Muscle layer of duodenum (tissue), 2 donors: ENCODE results near the gene ZSCAN25.
"Not testable (repeated sequence)": the region's sequence is repeated elsewhere in the genome, so short reads cannot be mapped to it uniquely, and the experiment has no call there.

Experiments used
- H3K27ac ChIP-seq: one replicate; pipeline ENCODE4 v1.7.0; 2013; ENCODE audit warnings: mild to moderate bottlenecking, low read length
- H3K27me3 ChIP-seq: one replicate; pipeline ENCODE4 v1.7.0; 2013; ENCODE audit warnings: low read depth, mild to moderate bottlenecking, control low read depth, low read length
- H3K36me3 ChIP-seq, 2 donors: one replicate each; pipeline ENCODE4 v1.7.0; 2013; ENCODE audit warnings: low read length in 2 of 2, control low read depth in 1 of 2, mild to moderate bottlenecking in 1 of 2; ENCODE audit not compliant: insufficient read depth in 2 of 2, control insufficient read depth in 1 of 2
- H3K4me1 ChIP-seq, 2 donors: one replicate each; pipeline ENCODE4 v1.7.0; 2013; ENCODE audit warnings: low read length in 2 of 2, mild to moderate bottlenecking in 2 of 2, control low read depth in 1 of 2, moderate library complexity in 1 of 2; ENCODE audit not compliant: insufficient read depth in 2 of 2, control insufficient read depth in 1 of 2
- H3K4me3 ChIP-seq, 2 donors: one replicate each; pipeline ENCODE4 v1.7.0; 2013; ENCODE audit warnings: low read length in 2 of 2, low read depth in 1 of 2, mild to moderate bottlenecking in 1 of 2
- H3K9me3 ChIP-seq, 2 donors: one replicate each; pipeline ENCODE4 v1.7.0; 2013; ENCODE audit warnings: low read length in 2 of 2, control low read depth in 1 of 2, mild to moderate bottlenecking in 1 of 2; ENCODE audit not compliant: control insufficient read depth in 1 of 2
- donor health status: healthy.

The ZSCAN25 gene

DNA sequence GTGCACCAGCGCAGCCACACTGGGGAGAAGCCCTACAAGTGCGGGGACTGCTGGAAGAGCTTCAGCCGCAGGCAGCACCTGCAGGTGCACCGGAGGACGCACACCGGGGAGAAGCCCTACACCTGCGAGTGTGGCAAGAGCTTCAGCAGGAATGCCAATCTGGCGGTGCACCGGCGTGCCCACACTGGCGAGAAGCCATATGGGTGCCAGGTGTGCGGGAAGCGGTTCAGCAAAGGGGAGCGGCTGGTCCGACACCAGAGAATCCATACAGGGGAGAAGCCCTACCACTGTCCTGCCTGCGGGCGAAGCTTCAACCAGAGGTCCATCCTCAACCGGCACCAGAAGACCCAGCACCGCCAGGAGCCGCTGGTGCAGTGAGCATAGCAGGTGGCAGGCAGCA lies 12.9 kb downstream of the ZSCAN25 start:
- Histone ChIP-seq H3K9me3 (no peaks in the 10 kb centered on the region), H3K36me3 (peaks cover 58 to 81% of the 10 kb centered on the region in 2 donors), H3K27me3 (no peaks in the 10 kb centered on the region), H3K27ac (no peak overlapping the region), H3K4me3 (no peak overlapping the region), H3K4me1 (no peaks in the 10 kb centered on the region)

DNA sequence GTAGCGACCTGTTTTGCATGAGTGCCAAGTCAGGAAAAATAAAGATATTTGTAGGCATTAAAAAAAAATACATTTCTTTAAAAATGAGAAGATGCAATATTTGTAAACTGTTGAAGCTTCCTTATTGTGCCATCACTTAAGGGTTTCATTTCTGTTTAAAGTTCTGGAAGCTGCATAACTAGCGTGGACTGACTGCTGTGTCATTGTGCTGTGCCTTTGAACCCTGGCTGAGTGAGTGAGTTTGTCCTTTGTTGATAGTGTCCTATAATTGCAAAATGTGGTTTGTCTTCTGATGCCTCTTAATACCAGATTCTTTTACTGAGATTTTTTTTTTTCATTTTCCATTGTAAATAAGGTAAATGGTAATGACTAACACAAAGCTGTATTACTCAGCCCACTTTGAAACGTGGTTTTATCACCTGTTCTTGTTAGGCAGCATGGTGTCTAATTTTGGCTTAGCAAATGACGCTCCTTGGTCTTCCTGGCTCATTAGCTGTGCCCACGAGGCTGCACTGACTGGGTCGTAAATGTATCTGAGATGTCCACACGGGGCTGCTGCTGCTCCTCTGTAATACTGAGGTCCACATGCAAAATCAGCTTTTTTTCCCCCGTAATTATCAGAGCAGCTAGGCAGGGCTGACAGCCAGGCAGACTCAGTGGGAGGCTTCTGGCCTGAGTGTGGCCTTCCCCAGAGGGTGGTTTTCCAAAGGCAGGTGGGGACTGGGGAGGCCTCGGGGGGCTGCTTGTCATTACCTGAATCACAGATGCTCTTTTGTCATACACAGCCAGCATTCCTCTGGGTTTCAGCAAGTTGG lies 14.8 kb downstream of the ZSCAN25 start:
- Histone ChIP-seq H3K4me3 (no peak overlapping the region), H3K9me3 (no peaks in the 10 kb centered on the region), H3K36me3 (peaks cover 41 to 62% of the 10 kb centered on the region in 2 donors), H3K27ac (no peak overlapping the region), H3K27me3 (no peaks in the 10 kb centered on the region), H3K4me1 (no peaks in the 10 kb centered on the region)

DNA sequence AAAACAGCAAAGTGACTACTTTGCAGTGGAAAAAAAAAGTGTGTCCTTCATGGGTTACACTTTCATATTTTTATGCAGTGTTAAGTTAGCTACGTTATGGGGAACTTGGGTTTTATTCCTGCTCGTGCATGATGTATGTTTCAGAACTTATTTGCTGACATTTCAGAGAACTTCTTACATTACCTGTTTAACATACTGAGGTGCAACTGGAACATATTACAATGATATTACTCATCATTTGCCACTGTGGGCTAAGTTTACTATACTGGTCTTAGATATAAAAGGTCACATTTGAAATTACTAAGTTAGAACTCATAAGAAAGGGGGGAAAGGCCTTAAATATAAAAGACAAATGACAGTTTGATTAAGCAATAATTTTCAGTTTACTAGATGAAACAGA lies 20.7 kb downstream of the ZSCAN25 start:
- H3K27me3 ChIP-seq, H3K4me3 ChIP-seq, H3K27ac ChIP-seq, H3K9me3 ChIP-seq, H3K4me1 ChIP-seq: not testable (repeated sequence)
- H3K36me3 ChIP-seq = peaks cover 5 to 31% of the 10 kb centered on the region in 2 donors

DNA sequence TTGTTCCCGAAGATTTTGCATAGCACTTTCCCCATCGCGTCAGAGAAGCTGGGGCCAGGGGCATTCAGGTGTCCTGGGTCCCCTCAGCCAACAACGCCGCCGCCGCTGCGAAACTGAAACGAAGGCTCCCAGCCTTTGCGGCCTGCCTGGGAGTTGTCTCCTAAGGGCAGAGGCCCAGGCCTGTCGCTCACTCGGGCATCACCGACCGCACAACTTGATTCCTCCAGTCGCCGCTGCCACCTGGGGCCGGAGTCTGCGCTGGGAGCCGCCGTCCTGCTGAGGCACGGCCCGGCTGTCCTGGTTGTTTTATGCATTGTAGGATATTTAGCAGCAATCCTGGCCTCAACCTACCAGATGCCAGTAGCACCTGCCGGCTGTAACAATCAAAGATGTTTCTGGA lies 22.0 kb downstream of the ZSCAN25 start:
- H3K27me3 ChIP-seq = no peaks in the 10 kb centered on the region
- no peak overlapping the region for H3K4me3 ChIP-seq
- H3K27ac ChIP-seq = no peak overlapping the region
- H3K9me3 ChIP-seq = no peaks in the 10 kb centered on the region
- H3K4me1 ChIP-seq = no peaks in the 10 kb centered on the region
- peaks cover 2 to 26% of the 10 kb centered on the region in 2 donors for H3K36me3 ChIP-seq

DNA sequence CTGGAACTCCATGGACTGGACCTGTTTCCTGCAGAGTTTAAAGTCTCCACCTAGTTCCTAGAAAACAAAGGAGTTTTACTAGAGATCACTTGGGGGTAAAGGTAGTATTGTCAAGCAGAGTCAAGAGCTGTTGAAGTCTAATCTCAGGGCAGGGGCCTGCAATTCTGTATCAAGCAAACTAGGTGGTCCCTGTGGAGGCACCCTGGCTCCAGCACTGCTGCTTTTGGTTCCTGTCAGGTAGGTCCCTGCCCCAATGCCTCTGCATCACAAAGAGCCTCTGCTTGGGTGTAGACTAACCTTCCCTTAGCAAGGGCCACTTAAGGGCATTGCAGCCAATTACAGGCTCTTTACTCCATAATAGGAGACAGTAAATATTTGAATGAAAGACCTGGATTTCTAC lies 22.5 kb downstream of the ZSCAN25 start:
- no peaks in the 10 kb centered on the region for H3K27me3 ChIP-seq
- peaks cover 2 to 26% of the 10 kb centered on the region in 2 donors for H3K36me3 ChIP-seq
- H3K4me1 ChIP-seq = no peaks in the 10 kb centered on the region
- no peak overlapping the region for H3K4me3 ChIP-seq
- H3K27ac ChIP-seq = no peak overlapping the region
- no peaks in the 10 kb centered on the region for H3K9me3 ChIP-seq

DNA sequence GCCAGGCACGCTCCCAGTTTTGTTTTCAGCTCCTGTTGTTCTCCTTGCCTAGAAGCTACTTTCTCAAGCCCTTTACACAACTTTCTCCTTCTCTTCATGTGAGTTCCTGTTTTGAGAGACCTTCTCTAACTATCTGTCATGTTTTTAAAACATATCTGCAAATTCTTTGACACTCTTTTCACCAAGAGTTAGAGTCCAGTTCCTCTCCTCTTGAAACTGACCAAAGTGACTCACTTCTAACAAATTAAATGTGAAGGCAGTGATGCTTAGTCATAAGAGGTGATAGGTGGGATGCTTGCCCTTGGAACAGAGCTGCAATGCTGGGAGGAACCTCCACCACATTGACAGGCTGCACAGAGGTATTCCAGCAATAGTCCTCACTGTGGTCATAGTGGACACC lies 25.3 kb downstream of the ZSCAN25 start:
- peaks cover 3 to 31% of the 10 kb centered on the region in 2 donors for H3K36me3 ChIP-seq

DNA sequence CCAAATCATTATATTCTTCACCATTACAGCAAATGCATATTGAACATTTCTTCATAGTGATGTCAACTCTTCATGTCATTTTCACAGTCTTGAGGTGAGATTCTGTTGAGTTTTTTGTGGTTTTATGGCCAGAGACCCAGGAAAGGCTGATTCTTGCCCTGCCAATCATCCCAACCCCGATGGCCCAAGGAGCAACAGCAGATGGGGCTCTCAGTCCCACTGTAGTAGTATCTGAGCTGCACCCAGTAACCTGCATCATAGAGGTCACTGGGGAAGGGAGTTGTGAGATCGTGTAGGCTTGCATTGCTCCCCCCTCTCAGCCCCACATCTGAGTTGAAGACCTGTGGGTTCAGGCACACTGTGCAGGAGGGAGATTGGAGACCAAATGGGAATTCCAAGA lies 26.7 kb downstream of the ZSCAN25 start:
- Histone ChIP-seq H3K36me3 (peaks cover 3 to 27% of the 10 kb centered on the region in 2 donors), H3K9me3 (no peaks in the 10 kb centered on the region)

More for the DNA sequence above, 25.3 kb downstream of the ZSCAN25 start:
- Histone ChIP-seq H3K4me3 (no peak overlapping the region), H3K27ac (no peak overlapping the region), H3K9me3 (no peaks in the 10 kb centered on the region), H3K27me3 (no peaks in the 10 kb centered on the region), H3K4me1 (no peaks in the 10 kb centered on the region)

DNA sequence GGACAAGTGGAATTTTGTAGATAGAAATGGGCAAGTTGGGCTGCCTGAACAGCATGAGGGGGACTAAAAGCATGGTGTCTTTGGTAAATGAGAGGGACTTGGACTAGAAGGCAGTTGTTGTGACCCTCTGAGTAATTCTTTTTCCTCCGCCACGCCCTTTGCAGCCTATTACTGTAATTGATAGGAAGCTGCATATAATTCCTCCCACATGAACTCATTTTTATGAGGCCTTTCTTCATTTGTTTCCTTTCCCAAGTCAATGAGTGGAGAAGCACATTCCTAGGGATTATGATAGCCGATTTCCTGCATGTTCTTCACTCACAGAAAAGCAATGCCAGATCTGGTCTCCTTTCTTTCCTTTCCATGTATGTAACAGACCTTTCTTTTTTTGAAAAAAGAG lies 27.7 kb downstream of the ZSCAN25 start:
- Histone ChIP-seq H3K4me1 (no peaks in the 10 kb centered on the region), H3K4me3 (no peak overlapping the region), H3K36me3 (peaks cover 3 to 23% of the 10 kb centered on the region in 2 donors), H3K27me3 (no peaks in the 10 kb centered on the region), H3K27ac (no peak overlapping the region), H3K9me3 (no peaks in the 10 kb centered on the region)

More for the DNA sequence above, 26.7 kb downstream of the ZSCAN25 start:
- no peak overlapping the region for H3K27ac ChIP-seq
- no peak overlapping the region for H3K4me3 ChIP-seq
- H3K27me3 ChIP-seq = no peaks in the 10 kb centered on the region
- no peaks in the 10 kb centered on the region for H3K4me1 ChIP-seq

DNA sequence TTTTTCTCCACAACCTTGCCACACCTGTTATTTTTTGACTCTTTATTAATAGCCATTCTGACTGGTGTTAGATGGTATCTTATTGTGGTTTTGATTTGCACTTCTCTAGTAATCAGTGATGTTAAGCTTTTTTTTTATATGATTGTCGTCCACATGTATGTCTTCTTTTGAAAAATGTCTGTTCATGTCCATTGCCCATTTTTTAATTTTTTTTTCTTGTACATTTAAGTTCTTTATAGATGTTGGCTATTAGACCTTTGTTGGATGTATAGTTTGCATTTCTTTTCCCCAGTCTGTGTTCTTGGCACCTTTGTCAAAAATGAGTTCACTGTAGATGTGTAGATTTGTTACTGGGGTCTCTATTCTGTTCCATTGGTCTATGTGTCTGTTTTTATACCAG lies 28.8 kb downstream of the ZSCAN25 start:
- H3K4me3 ChIP-seq = no peak overlapping the region
- peaks cover 3 to 23% of the 10 kb centered on the region in 2 donors for H3K36me3 ChIP-seq
- H3K4me1 ChIP-seq = no peaks in the 10 kb centered on the region
- no peaks in the 10 kb centered on the region for H3K9me3 ChIP-seq
- no peaks in the 10 kb centered on the region for H3K27me3 ChIP-seq
- no peak overlapping the region for H3K27ac ChIP-seq

DNA sequence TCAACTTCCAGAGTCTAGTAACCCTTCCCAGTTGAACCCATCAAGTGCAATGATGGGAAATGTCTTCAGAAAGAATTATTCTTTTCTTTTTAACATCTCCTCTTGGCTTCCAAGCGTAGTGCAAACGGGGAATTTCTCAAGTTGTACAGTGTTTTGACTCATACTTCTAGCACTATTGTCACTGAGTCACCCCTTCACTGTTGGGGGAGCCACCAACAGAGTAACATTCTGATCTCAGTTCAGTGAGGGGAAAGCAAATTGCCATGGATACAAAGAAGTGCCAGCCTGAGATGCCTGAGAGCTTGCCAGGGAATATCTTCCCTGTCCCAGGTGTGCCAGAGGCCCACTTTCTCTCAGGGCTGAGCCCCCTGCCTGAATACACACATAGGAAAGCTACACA lies 32.1 kb downstream of the ZSCAN25 start:
- Histone ChIP-seq H3K4me1 (no peaks in the 10 kb centered on the region), H3K36me3 (peaks cover 3 to 10% of the 10 kb centered on the region in 2 donors), H3K27me3 (no peaks in the 10 kb centered on the region), H3K4me3 (no peak overlapping the region), H3K27ac (no peak overlapping the region), H3K9me3 (no peaks in the 10 kb centered on the region)

DNA sequence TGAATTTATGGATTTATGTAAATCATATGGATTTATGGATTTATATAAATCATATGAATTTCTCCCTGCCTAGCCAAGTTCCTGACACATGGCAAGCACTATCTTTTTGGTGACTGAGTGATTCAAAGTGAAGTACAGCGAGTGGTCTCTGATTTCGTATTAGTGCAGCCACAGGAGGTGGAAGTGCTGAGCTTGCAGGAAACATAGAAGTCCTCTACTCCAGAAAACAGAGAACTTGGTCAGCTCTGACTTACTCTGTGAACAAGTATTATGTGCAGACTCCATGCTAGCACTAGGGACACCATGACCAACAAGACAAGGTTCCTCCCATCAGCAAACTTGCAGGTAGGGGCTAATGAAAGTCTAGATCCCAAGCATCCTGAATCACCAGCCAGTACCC lies 34.5 kb downstream of the ZSCAN25 start:
- Histone ChIP-seq H3K27ac (no peak overlapping the region), H3K4me1 (no peaks in the 10 kb centered on the region), H3K27me3 (no peaks in the 10 kb centered on the region), H3K4me3 (no peak overlapping the region), H3K36me3 (no peaks in the 10 kb centered on the region), H3K9me3 (no peaks in the 10 kb centered on the region)

DNA sequence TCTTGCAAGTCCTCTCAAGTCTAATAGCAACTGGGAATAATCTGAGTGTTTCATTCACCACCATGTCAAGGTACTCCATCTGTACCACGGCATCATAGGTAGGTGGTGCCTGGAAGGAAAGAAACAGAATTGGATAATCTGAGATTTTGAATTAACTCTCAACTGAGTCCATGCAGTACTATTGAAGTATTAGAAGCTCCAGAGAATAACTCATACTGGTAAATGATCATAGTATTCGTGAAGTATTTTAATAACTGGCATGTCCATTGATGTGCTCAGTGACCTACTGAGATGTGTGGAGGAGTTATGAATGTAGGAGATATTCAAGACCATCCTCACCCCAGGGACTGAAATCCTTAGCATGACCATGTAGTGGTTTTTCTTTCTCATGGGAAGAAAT lies 35.9 kb downstream of the ZSCAN25 start:
- no peak overlapping the region for H3K27ac ChIP-seq
- H3K36me3 ChIP-seq = no peaks in the 10 kb centered on the region
- no peaks in the 10 kb centered on the region for H3K4me1 ChIP-seq
- no peaks in the 10 kb centered on the region for H3K27me3 ChIP-seq
- H3K4me3 ChIP-seq = no peak overlapping the region
- H3K9me3 ChIP-seq = no peaks in the 10 kb centered on the region
